ENCODE data around the gene IMP4.
"Not testable (repeated sequence)": the region's sequence is repeated elsewhere in the genome, so short reads cannot be mapped to it uniquely, and the experiment has no call there.

IMP4 gene, protein sequence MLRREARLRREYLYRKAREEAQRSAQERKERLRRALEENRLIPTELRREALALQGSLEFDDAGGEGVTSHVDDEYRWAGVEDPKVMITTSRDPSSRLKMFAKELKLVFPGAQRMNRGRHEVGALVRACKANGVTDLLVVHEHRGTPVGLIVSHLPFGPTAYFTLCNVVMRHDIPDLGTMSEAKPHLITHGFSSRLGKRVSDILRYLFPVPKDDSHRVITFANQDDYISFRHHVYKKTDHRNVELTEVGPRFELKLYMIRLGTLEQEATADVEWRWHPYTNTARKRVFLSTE

DNA sequence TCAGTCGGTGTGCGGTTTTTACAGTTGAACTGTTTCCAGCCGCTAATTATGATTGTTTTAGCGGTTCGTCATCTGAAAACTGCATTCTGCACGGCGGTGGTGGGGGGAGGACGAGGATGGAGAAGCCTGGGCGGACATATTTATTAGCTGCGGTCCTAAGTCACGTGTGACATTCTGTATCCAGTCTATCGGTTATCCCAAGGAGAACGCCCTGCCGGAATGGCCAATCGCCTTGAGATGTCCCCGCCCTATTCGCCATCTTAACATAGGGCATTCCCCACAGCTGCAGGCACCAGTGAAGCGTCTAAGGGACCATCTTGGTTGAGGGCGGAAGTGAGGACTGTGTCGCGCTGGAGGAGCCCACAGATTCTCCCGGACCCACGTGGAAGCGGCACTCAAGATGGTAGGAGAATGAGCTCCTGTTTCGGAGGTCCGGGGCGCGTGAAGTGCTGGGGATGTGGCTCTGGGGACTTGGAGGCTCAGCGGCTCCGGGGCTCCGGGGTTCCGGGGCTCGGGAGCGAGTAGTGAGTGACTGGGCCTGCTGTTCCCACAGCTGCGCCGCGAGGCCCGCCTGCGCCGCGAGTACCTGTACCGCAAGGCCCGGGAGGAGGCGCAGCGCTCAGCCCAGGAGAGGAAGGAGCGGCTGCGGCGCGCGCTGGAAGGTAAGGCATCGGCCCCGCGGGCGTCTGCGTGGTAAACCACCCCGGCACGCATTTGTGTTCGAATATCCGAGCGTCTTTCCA is at the start of gene IMP4:
IMP4 (plus strand) TSS at position 365 of the 743 bp plus-strand sequence; CDS start at position 401, 36 bp downstream.
- DNase-seq, result peak; percentile 95 to 96

DNA sequence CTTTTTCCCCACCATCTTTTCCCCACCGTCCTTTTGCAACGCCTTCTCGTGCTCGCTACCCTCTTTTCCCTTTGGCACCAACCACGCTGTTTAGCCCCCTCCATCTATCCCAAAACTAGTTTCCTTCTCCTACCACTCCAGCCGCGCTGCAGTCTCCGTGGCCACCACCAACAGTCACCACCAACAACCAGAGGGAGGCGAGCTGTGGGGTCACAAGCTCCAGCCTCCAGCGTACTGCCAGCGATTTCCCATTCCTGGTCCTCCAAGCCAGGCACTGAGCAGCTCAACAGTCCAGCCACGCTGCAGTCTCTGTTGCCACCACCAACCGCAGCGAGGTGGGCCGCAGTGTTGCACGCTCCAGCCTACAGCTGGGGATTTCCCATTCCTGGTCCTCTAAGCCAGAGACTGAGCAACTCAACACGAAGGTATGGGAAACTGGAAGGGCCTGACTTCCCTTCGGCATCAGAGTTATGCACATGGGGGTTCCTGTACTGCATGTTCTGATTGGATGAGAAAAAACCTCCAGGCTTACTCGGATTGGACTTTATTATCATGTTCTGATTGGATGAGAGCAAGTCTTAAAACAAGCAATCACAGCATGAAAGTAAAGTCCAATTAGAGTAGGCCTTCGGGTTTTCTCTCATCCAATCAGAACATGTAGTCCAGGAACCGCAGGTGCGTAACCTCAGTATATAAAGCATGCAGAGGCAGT is 42.3 kb upstream of the IMP4 start:
- no peak for DNase-seq

DNA sequence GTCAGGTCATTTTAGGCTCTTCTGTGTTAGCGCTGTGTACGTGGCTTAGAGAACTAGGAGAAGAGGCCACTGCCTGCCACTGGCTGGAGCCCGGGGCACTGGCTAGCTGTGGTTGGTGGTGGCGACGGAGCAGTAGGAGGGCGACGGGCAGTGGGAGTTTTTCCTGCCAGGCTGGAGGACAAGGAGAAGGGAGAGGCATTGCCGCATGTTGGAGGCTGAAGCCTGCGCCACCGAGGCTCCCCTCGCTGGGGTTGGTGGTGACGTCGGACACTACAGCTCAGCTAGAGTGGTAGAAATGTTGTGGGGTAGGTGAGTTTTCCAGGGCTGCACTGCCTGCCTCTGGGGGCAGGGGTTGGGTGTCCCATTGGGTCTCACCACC is 41.7 kb upstream of the IMP4 start:
- no peak for DNase-seq

DNA sequence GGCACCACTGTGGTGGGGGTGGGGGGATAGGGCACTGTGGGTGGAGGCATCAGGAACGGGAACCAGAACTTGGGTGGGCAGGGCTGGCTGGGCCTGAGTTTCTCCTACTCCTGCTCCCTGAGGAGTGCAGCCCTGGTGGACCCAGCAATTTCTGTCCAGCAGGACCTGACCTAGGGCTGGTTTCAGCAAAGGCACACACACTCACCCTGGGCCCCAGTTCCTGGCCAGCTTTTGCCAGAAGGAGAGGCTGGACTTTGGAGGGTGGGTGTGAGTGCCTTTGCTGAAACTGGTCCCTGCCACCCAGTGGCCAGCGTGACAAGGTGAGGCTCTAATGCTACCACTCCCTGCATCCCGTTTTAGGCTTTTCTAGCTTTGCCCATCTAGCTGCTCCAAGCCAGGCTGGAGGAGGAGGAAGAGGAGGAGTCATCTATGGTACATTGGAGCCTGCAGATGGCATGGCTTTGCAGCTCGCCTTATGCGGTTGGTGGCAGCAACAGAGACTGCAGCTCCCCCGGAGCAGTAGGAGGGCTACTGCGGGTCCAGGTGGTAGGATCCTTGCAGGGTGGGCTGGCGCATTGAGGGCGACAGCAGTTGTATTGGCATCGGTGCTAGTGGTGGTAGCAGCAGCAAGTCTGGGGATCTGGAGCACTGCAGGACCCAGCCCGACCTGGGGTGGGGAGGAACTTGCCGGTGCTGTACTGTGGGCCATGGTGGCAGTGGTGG is 40.4 kb upstream of the IMP4 start:
- DNase-seq, result no peak

DNA sequence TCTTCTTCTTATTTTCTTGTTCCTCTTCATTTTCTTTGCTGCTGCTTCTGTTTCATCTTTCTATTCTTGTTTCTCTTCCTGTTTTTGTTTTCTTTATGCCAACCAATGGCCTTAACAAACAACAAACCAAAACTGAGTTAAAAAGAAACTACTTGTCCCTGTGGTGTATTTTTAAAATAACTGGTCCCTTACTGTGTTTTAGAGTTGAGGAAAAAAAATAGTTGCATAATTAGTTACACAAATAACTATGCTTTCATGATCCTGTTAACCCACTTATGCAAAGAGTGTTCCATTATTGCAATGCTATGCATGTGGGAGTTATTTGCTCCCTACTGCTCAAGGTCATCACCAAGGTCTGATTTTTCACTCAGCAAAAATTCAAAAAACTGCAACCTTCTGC is 39.5 kb upstream of the IMP4 start:
- no peak for DNase-seq

DNA sequence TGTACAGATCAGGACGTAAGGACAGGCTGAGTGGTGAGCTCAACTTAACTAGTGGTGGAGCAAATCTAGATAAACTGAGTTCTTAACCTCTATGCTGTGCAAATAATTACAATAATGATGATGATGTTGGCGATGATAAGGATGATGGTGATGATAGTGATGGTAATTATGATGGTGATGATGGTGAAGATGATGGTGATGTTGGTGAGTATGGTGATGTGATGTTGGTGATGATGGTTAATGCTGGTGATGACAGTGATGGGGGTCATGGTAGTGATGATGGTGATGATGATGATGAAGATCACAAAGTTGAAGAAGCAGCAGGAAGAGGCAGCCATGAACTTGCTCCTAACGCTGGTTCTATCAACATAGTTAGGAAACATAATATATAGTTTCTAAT is 38.0 kb upstream of the IMP4 start:
- no peak for DNase-seq

DNA sequence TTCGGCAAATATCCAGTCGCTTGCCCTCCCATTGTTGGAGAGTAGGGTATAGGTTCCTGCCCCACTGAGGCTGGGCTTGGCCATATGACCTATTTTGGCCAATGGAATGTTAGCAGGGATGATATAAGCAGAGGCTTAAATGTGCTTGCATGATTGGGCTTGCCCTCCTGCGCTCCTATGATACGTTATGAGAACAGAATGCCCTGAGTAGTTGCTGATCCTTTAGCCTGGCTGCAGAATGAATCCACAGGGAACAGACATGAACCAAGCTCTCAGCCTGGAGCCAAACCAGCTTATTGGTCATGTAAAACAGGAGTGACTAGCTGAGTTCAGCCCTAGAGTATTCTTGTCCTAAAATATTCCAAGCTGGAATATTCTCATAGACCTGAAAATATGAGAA is 34.8 kb upstream of the IMP4 start:
- no peak for DNase-seq

DNA sequence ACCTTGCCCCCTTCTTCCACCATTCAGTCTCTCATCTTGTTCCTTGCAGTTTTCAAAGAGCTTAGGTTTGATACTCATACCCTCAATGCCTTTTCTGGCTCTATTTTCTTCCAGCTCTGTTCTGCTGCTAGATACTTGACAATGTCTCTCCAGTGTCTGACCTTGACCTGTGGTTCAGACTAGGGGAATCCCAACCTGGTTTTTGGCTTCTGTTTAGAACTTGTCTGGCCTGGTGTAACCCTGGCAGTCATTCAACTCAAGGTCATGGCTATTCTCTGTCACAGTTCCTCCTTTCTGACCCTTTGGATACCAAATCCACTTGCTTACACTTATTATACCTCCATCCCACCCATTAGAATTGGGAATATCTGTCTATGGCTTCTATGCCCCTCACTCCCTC is 31.8 kb upstream of the IMP4 start:
- no peak for DNase-seq

DNA sequence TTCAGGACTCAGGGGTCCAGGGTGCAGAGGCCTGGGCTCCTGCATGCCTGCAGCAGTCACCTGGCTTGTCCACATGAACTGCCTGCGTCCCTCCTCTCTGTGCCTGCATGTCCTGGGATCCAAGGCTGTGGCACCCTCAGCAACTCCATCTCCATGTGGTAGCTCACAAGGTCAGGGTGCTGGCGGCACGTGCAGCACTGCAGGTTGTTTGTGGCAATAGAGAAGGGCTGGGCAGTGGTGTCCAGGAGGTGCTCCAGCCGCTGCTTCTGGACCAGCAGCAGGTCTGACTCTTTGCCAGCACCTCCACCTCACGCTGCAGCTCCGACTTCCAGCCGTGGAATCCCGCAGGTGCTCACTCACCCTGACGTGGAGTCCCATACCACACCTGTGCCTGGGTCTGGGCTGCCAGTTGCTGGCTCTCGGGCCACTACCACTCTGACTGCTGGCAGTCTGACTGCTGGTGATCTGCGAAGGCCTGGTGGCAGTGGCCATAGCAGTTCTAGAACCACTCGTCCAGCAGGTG is 28.8 kb upstream of the IMP4 start:
- DNase-seq, result no peak

DNA sequence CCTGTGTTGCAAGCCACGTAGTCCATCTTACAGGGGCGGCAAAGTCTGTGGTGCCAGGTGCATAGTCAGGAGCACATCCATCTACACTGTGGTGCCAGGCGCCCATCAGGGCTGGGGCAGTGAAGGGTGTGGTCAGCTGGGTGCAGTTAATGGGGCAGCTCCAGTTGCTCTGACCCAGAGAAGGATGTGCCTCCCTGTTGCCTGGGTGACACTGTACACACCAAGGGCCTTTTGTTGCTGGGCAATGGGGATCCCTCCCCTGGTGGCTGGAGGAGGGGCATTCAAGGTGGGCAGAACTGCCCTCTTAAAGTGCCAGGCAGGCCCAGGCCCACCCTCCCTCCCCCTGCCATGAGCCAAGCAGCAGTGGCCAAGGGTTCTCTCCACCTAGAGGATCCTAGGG is 28.3 kb upstream of the IMP4 start:
- DNase-seq, result no peak

DNA sequence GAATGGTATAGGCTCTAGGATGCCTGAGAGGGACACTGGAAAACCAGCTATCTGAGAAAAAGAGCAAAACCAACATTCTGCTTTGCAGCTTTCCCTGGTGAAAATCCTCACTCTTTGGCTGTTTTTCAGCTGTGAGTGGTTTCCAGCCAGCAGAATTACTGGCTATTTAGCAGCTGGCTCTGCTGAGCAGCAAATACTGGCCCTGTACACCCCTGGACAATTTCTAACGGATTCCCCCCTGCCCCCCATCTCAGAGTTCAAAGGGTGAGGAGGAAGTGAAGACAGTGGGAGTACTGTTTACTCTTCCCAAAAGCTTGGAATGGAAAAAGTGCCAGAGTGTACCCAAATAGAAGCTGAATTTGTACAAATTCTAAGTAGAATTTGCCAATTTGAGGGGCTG is 26.1 kb upstream of the IMP4 start:
- no peak for DNase-seq

DNA sequence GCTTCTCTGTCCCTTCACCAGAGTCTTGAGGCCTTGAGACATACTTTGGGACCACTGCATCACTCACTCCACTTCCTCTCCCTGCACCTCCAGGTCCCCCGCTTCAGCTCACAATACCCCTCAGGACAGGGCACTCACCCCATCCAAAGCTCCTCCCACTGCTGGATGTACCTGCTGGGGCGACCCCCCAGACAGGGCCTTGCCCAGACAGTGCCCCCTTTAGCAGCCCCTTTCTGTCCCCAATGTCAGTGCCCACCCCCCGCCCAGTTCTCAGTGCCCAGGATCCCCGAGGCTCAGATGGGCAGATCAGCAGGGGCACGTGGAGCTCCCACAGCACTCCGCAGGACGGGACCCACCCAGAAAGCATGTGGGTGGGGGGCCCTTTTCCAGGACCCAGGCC is 23.8 kb upstream of the IMP4 start:
- DNase-seq, result no peak

DNA sequence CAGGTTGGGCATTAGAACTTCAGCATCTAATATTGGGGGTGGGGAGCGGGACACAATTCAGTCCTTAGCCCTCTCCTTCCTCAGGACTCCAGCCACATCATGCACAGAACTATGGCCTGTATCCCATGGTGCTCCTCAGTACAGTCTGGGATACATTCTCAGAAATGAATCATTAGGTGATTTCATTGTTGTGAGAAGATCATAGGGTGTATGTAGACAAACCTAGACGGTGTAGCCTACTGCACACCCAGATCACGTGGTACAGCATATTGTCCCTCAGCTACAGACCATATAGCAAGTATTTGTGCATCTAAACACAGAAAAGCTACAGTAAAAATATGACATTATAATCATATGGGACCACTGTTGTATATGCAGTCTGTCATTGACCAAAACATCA is 23.2 kb upstream of the IMP4 start:
- no peak for DNase-seq

DNA sequence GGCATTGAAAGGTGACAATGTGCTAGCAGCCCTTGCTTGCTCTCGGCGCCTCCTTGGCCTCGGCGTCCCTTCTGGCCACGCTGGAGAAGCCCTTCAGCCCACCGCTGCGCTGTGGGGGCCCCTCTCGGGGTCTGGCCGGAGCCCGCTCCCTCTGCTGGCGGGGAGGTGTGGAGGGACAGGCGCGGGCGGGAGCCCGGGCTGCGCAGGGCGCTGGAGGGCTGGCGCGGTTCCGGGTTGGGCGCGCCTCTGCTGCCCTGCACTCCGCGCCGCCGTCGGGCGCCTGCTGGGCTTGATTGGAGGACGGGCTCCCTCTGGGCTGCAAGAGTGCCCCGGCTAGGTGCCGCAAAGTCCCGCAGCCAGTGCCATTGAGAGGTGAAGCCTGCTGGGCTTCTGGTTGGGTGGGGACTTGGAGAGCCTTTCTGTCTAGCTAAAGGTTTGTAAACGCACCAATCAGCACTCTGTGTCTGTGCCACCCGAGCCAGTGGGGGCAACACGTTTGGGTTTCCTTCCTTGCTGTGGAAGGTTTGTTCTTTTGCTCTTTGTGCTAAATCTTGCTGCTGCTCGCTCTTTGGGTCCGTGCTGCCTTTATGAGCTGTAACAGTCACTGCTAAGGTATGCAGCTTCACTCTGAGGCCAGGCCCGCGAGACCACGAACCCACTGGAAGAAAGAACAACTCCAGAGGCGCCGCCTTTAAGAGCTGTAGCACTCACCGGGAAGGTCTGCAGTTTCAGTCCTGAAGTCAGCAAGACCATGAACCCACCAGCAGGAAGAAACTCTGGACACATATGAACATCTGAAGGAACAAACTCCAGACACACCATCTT is 14.8 kb upstream of the IMP4 start:
- no peak for DNase-seq

DNA sequence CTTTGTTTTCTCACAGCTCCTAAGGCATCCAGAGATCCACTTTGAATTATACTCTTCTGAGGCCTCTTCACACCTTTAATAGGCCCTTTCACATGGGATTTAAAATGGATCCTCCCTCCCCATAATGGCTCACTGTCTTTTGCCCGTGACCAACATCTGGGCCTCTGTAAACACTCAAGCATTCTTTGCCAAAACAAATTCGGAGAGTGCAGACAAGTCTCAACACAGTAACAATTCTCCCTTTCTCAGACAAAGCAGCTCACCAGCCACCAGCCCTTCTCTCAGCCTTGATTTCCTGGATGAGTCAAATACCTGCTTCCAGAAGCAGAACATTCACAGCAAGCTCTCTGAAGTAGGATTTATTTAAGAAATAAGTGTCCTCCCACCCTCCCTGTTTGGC is 14.0 kb upstream of the IMP4 start:
- no peak for DNase-seq

DNA sequence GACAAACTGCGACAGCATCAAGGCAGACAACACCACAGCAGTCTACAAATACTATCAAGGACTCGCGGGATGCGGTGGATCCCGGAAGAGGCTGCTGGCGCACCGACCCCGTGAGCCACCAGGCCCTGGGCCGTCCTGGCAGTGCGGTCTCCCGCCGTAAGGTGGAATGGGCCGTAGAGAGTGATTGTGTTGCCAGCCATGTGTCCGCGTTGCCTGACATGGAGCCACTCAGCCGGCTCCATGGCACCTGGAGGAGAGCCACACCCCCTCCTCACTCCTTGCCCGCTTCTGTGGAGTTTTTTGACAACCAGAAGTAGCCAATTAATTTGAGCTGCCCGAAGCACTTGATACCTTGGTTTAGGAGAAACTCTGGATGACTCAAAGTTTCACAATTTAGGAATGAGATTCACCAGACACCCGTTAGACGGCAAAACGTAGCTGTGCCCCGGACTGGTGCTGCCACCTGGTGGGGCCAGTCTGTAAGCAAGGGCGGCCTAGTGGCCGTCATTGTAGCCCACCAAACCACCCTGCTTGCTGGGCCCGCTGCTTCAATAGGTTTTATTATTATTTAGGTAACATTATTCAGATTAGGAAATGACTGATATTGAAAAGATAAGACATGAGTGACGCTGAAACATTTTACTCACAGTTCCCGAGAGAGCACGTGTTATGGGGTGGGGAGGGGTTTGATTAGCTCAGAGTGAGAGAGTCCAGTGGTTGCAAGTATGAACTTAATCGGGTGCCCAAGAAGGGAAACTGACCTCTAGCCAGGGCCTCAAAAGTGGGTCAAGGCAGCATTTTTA is 10.2 kb upstream of the IMP4 start:
- DNase-seq, result peak; percentile 54 to 63

DNA sequence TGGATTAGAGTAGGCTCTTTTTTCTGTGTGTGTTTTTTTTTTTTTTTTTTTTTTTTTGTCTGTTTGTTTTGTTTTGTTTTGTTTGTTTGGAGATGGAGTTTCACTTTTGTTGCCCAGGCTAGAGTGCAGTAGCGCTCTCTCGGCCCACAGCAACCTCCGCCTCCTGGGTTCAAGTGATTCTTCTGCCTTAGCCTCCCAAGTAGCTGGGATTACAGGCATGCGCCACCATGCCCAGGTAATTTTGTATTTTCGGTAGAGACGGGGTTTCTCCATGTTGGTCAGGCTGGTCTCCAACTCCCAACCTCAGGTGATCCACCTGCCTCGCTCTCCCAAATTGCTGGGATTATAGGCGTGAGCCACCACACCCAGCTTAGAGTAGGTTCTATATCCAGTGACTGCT is 9.4 kb upstream of the IMP4 start:
- not testable (repeated sequence) for DNase-seq

DNA sequence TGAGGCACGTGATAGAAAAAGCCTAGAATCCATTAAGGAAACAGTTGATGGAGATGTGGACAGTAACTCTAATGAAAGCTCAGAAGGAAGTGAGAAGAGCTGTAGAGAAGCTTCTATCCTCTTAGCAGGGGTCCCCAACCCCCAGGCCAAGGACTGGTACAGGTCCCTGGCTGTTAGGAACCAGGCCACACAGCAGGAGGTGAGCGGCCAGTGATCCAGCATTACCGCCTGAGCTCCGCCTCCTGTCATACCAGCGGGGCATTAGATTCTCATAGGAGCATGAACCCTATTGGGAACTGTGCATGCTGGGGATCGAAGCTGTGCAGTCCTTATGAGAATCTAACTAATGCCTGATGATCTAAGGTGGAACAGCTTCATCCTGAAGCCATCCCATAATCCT is 8.7 kb upstream of the IMP4 start:
- no peak for DNase-seq

DNA sequence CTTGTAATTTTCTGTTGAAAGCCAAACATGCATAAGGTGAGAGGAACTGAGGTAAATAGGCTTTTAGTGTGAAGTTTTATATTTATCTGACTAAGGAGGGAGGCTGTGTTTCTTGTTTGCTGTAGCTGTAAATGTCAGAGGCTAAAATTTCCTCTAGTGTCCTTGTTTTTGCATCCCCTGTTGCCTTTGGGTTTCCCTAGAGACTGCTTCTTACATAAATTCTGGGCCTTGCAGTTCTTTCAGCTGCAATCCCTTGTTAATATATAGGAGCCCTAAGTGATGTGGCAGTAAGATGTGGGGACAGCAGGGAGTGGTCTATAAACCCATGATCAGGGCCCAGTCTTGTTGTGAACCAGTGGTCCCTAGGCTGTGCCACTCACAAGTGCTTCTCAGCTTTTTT is 7.5 kb upstream of the IMP4 start:
- no peak for DNase-seq

DNA sequence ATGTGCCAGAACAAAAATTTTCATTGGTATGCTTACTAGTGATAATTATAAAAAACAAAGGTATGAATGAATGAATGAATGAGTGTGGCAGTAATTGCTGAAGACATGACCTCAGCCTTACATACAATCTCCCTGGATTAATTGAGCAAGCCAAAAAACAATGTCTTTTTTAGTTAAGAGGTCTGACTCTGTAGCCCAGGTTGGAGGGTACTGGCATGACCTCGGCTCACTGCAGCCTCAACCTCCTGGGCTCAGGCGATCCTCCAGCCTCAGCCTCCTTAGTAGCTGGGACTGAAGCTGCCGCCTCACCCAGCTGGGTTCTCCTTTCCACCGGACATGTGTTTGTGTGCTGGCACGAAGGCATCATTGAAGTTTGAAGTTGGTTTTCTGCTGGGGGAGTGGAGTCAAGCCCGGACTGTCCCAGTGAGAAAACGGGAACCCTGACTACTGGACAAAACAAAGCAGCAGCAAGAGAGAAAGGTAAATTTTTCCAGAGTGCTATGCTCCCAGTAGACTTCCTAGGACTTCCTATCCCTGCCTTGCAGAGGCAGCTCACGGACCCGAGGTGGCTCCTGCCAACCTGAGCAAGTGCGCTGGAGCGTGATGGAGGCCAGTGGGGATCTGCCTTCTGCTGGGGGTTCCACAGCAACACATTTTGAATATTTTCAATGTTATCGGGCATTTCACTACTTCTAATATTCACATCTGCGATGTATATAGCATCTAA is 6.4 kb upstream of the IMP4 start:
- no peak for DNase-seq
